ENCODE data around the gene RTEL1.

DNA sequence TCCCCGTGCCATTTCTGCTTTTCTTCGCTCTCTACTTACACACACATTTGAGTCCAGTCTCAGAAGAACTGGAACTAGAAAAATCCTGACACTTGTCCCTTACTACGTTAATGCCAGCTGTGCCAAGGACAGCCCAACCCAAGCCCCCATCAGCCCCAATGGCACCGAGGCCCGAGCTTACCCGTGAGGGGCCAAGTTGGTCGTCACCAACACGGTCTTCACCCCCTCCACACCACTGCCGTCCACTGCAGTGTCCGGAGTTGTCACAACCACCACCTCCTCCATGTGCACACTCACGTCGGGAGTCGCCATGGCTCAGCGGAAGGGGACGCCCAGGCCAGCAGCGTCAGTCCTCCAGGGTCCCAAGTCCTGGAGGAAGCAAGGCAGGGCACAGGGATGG is 39.0 kb upstream of the RTEL1 start:
- TF ChIP-seq, protein P1, sequence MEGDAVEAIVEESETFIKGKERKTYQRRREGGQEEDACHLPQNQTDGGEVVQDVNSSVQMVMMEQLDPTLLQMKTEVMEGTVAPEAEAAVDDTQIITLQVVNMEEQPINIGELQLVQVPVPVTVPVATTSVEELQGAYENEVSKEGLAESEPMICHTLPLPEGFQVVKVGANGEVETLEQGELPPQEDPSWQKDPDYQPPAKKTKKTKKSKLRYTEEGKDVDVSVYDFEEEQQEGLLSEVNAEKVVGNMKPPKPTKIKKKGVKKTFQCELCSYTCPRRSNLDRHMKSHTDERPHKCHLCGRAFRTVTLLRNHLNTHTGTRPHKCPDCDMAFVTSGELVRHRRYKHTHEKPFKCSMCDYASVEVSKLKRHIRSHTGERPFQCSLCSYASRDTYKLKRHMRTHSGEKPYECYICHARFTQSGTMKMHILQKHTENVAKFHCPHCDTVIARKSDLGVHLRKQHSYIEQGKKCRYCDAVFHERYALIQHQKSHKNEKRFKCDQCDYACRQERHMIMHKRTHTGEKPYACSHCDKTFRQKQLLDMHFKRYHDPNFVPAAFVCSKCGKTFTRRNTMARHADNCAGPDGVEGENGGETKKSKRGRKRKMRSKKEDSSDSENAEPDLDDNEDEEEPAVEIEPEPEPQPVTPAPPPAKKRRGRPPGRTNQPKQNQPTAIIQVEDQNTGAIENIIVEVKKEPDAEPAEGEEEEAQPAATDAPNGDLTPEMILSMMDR (IDR thresholded peaks at IDR 0.05; ENCODE audit: low read depth, low read length, poor library complexity, severe bottlenecking): no peak
- TF ChIP-seq EZH2phosphoT487 (IDR thresholded peaks at IDR 0.05; ENCODE audit: borderline replicate concordance, low read length): no peak

Data from DOHH2 (cell line).